NCI-H128 (cell line): ENCODE data around the gene EDDM3A.
"Not testable (repeated sequence)": the region's sequence is repeated elsewhere in the genome, so short reads cannot be mapped to it uniquely, and the experiment has no call there.

ENCODE experiments used
- DNase-seq: peaks from one replicate; lab custom pipeline; 2025; ENCODE audit not compliant: unreplicated experiment; lab: John Stamatoyannopoulos, UW

EDDM3A gene

DNA sequence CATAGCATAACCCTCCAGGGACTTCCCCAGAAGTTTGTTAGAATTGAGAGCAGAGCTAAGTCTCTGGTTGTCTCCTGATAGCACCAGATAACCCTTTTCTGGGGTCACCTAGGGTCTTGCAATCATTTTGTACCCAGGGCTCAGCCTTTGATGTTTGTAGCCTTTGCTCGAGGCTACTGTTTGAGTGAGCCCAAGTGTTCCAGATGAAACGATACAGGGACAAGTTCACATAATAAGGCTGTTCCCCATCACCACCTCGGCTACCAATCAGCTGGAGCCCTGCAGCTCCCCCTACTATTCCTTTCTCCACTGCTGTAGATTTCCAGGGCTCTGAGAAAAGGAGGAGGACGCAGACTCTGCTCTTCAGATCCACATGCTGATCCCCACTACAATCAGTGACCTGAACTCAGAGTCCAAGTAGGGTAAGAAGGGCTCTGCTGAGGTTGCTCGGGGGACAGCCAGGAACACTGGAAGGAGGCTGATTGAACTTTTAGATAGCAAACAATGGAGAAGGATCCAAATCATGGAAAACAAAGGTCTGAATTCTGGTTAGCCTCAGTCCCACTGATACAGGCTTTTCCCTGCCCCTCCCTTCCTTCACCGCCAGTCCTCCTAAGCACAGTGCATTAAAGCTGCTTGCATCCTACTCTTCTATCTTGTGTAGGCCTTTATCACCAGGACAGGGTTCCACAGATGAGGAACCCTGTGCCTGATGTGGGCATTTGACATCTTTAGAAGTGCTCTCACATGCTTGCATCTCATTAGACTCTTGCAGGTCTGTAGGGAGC is at the start of gene EDDM3A:
Gene EDDM3A (plus strand): TSS at position 317 of the 788 bp plus-strand sequence. CDS start 1,694 bp downstream, outside the sequence.
- DNase-seq = no peak

DNA sequence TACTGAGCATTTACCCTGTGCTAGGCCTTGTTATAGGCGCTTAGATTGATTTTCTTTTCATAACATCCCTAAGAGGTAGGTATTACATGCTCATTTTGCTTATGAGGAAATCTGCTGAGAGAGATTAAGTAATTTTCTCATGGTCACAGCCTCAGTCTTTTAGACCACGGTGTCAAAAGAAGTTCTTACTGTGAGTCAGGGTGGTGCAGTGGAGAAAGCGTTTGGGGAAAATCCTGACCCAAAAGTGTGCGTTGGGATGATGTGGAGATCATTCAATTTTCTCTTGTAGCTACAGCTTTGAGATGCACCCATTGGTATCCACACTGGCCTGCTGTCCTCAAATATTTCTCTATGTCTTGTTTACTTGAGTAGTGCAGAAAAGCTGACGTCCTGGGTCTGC is 48.9 kb upstream of the EDDM3A start:
- DNase-seq = no peak

GRCh38 chr14:20697273-20698017 is 48.2 kb upstream of the EDDM3A start:
- DNase-seq = no peak

- no peak for DNase-seq
These were observed 47.7 kb upstream of the EDDM3A start for GRCh38 chr14:20698018-20698329.

DNA sequence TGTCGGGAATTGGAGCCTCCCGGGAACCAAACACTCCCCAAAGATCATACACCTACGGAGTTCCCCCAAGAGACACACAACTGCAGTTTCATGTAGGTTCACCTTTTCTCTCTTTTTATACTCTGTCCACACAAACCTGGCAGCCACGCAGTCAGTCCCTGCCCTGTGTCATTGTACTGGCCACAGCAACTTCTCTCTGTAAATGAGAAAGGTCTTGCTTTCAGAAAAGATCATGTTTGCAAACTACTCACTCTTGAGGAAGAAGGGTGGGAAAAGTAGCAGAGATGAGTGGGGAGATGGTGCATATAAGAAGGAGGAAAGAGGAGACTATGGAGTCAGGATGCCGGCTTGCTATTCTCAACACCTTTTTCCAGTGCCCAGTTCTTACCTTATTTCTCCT is 46.8 kb upstream of the EDDM3A start:
- DNase-seq = no peak

DNA sequence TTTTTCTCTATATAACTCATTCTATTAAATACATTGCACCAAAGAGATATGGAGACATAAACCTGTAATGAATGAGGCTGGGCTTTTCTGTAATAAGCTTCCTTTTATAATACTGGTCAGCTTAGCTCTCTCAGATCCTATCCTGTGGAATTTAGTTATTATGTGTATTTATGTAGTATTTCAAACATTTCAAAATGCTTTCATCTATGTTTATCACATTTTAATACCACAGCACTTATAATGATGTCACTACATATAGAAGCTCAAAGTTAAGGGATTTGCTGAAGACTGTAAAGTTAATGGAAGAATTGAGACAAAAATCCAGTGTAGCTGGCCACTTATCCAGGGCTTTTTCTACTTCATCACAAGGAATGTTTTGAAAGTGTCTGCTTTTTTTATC is 45.8 kb upstream of the EDDM3A start:
- DNase-seq = no peak

DNA sequence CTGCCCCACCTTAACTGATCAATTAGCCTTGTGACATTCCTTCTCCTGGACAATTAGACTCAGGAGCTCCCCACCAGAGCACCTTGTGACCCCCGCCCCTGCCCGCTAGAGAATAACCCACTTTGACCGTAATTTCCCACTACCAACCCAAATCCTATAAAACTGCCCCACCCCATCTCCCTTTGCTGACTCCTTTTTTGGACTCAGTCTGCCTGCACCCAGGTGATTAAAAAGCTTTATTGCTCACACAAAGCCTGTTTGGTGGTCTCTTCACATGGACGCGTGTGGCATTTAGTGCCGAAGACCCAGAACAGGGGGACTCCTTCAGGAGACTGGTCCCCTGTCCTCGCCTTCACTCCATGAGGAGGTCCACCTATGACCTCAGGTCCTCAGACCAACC is 44.7 kb upstream of the EDDM3A start:
- DNase-seq = not testable (repeated sequence)

DNA sequence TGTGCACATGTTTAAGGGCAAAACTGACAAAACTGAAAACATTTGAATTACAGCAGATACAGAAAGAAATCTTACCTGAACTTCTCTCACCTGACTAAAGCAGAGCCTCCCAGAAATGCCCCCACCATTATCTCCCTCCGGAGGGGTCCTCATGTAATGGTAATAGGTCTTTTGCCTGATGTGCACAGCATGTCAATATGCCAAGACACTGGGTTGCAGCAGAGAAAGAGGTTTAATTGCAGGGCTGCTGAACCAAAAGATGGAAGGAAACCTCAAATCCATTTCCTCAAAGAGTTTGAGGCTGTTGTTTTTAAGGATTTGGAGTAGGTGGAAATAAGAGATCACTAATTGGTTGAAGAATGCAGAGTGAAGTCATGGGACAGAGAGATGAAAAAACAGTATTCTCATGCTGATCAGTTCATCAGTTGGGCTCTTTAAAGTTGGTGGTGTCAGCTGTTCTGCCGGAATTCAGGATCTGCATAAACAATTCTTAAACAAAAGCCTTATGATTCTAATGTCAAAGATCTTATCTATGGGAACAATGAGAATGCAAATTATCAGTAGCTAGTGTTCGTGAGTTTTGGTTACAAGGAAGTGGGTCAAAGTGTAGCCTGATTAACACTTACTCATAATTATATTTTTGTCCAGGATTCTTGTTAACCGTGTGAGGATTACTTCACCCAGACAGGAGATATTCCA is 38.9 kb upstream of the EDDM3A start:
- DNase-seq = no peak

DNA sequence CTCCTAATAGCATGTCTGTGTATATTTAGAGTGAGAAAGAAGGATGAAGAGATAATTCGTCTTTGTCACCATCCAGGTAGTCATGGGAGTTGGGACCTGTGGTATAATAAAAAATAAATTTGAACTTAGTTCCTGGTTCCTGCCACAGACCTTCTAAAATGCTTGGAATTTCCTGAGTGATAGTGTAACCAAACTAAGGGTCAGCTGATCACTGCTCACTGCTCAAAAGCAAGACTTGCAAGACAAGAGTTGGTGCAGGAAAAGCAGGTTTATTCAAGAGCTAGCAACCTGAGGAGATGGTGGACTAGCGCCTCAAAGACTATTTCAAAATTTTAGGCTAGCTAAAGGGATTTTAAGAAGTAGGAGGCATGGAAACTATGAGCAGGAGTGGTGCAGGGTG is 38.1 kb upstream of the EDDM3A start:
- DNase-seq = no peak

DNA sequence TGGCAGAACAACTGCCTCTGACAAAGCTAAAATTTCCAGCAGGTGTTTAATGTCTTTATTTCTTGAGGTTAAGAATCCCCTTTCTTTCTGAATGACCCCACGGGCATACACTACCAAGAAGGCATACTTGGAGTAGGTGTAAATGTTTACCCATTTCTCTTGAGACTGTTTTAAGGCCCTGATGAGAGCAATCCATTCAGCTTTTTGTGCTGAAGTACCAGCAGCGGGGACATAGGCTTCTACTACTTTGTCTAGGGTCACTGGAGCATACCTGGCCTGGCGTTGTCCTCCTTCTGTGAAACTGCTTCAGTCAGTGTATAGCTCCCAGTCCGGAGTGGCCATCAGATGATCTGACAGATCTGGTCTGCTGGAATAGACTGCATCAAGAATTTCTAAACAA is 34.4 kb upstream of the EDDM3A start:
- DNase-seq = no peak

GRCh38 chr14:20711685-20712084 is 34.0 kb upstream of the EDDM3A start:
- DNase-seq = no peak

- no peak for DNase-seq
These were observed 32.8 kb upstream of the EDDM3A start for GRCh38 chr14:20712904-20713303.

DNA sequence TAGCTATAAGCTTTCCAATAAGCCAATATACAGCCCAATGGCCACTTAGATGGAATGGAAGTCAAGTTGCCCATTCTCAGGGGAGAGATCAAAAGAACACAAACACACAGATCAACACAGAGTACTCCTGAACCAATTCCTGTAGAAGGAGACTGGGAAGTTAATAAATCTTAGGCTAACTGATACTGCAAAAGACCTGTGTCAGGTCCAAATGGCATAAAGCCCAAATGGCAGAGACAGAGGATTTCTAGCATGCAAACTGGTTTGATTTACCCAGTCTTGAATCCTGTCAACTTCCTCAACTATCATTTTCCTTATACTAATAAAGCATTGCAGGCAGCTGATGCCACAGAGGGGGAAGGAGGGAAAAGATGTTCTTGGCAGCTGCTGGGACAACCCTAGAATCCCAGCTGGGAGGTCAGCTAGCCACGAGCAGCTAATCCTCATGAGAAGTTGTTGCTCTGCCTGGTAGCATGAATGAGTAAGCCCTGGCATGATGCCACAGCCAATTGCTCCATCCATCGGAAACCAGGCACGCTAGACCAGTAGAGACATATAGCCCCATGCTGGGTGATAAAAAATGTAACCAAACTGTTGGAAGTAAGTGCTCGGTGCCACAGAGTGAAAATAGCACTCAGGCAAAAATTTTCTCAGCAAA is 31.0 kb upstream of the EDDM3A start:
- no peak for DNase-seq

GRCh38 chr14:20719777-20720176 is 25.9 kb upstream of the EDDM3A start:
- no peak for DNase-seq

DNA sequence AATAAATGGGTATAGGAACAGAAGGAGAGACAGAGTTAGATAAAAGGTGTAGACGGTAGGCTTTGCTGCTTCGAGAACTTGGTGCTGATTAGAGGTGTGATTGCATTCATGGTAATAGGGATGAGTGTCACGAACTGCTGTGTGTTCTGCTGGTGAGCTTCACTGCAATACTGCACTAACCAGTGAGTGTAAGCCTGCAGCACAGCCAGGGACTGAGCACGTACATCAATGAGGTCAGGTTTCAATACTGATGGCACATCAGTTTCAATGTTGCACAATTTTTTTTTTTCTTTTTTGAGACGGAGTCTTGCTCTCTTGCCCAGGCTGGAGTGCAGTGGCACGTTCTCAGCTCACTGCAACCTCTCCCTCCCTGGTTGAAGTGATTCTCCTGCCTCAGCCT is 24.9 kb upstream of the EDDM3A start:
- DNase-seq = no peak

DNA sequence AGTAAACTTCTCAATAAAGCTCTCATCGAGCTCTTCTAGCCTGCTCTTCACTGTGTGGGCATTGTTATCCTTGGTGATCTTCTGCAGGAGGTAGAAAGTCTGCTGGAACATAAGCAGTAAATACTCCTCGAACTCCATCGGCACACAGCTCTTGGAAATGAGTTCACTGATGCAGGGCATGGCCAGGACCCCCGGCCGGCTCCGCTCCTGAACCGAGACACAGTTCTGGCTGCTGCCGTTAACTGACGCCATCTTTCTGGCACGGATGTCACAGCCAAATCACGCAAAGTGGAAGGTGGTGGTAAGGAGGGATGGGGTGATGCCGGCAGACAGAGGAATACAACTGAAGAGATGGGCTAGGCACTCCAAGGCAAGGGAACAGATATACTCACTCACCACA is 23.7 kb upstream of the EDDM3A start:
- DNase-seq = no peak

- no peak for DNase-seq
These were observed 22.2 kb upstream of the EDDM3A start for GRCh38 chr14:20723488-20723887.

GRCh38 chr14:20726121-20726520 is 19.6 kb upstream of the EDDM3A start:
- not testable (repeated sequence) for DNase-seq

DNA sequence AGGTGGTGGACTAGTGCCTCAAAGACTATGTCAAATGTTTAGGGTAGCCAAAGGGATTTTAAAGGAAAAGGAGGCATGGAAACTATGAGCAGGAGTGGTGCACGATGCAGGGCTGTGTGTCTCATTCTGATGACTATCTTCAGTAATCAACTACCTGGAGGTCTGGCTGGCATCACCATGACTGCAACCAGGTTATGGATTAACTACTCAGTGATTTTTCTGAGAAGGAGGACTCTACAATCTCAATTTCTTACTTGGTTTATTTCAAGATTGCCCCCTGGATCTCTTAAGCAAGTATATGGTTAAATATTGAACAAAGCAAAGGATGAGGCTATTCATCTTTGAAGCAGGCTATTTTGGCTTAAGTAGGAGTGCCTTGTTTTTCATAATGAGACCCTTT is 19.2 kb upstream of the EDDM3A start:
- no peak for DNase-seq

DNA sequence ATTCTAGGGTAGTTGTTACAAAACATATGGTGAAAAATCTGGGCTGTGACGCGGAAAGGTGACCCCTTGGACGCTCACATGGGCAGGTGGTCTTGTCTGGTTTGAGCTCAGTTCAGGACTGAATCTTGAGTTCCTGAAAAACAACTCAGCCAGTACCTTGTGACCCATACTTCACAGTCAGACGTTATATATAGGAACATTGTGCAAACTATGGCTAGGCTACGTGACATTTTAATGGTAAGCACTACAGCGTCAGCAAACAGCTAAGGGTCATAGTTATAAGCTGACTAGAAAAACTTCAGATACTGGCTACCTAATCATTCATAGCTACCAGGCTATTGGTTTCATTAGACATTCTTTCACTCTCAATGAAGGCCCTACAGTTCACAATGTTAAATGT is 14.8 kb upstream of the EDDM3A start:
- DNase-seq = no peak

DNA sequence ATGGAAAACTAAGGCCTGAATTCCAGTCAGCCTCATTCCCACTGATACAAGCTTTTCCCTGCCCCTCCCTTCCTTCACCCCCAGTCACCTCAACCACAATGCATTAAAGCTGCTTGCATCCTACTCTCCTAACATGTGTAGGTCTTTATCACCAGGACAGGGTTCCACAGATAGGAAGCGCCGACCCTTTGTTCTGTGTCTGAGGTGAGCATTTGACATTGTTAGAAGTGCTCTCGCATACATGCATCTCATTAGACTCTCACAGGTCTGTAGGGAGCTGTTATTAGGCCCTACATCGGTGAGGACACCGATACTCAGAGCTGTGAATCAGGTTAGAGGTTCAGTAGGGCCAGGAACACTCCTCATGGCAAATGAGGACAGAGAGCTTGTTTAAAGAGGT is 13.2 kb upstream of the EDDM3A start:
- no peak for DNase-seq
